OCI-LY3 (cell line): ENCODE measurements around the gene MACROD1.

Experiments used
- H2AFZ ChIP-seq: fragments of 200-600, 300-600 bp; shearing (Covaris generic); 2 replicates; pipeline ENCODE4 v1.6.0; 2014; ENCODE audit warnings: antibody characterized with exemption, low read depth, low read length
- H3K27ac ChIP-seq: fragments of 200-600, 300-600 bp; sonication (generic); 2 replicates; pipeline ENCODE4 v1.5.1; 2014; ENCODE audit warnings: mild to moderate bottlenecking, low read length, moderate library complexity, mixed read lengths
- H3K27me3 ChIP-seq: fragments of 200-600, 300-600 bp; sonication (generic); 2 replicates; pipeline ENCODE4 v1.6.1; 2014; ENCODE audit warnings: low read depth, low read length, mixed read lengths
- H3K36me3 ChIP-seq: fragments of 200-600, 300-600 bp; sonication (generic); replicated peaks from 2 replicates; pipeline ENCODE3; 2014; ENCODE audit warnings: low read depth, low read length, mixed read lengths
- H3K4me1 ChIP-seq: fragments of 300-600, 200-600 bp; sonication (generic); 2 replicates; pipeline ENCODE4 v1.6.1; 2014; ENCODE audit warnings: low read length, mixed read lengths
- H3K4me2 ChIP-seq: fragments of 200-600, 300-600 bp; sonication (generic); 2 replicates; pipeline ENCODE4 v1.6.1; 2014; ENCODE audit warnings: low read length, mixed read lengths
- H3K4me3 ChIP-seq: fragments of 300-600, 200-600 bp; sonication (generic); 2 replicates; pipeline ENCODE4 v1.5.1; 2014; ENCODE audit warnings: antibody characterized with exemption, mild to moderate bottlenecking, low read length, moderate library complexity
- H3K79me2 ChIP-seq: fragments of 300-600, 200-600 bp; shearing (Covaris generic); 2 replicates; pipeline ENCODE4 v1.6.1; 2014; ENCODE audit warnings: mild to moderate bottlenecking, low read length, mixed read lengths
- H3K9ac ChIP-seq: fragments of 300-600, 200-600 bp; shearing (Covaris generic); 2 replicates; pipeline ENCODE4 v1.6.0; 2014; ENCODE audit warnings: mild to moderate bottlenecking, low read length, moderate library complexity
- H3K9me3 ChIP-seq: fragments of 200-600, 300-600 bp; shearing (Covaris generic); 2 replicates; pipeline ENCODE4 v1.6.1; 2014; ENCODE audit warnings: low read length, mixed read lengths; ENCODE audit not compliant: insufficient read depth
- H4K20me1 ChIP-seq: fragments of 200-600, 300-600 bp; sonication (generic); 2 replicates; pipeline ENCODE4 v1.6.1; 2016; ENCODE audit warnings: low read length, mixed read lengths; ENCODE audit not compliant: insufficient read depth
- EZH2phosphoT487 ChIP-seq: fragments of 200-600 bp; shearing (Covaris generic); IDR thresholded peaks from 2 replicates; pipeline ENCODE4 v1.6.1; 2018; ENCODE audit warnings: antibody characterized with exemption, mixed run types, low read depth
- TF ChIP-seq, protein P1 (sequence below): fragments of 200-600, 300-600 bp; sonication (generic); IDR thresholded peaks from 2 replicates; pipeline ENCODE4 v1.5.1; 2014; ENCODE audit warnings: antibody characterized with exemption, low read length, low read depth

Gene MACROD1

GRCh38 chr11:64144587-64145472 is 21.1 kb downstream of the MACROD1 start:
- H3K27ac ChIP-seq, result no peak overlapping the region
- TF ChIP-seq EZH2phosphoT487, result no peak
- TF ChIP-seq, protein P1, sequence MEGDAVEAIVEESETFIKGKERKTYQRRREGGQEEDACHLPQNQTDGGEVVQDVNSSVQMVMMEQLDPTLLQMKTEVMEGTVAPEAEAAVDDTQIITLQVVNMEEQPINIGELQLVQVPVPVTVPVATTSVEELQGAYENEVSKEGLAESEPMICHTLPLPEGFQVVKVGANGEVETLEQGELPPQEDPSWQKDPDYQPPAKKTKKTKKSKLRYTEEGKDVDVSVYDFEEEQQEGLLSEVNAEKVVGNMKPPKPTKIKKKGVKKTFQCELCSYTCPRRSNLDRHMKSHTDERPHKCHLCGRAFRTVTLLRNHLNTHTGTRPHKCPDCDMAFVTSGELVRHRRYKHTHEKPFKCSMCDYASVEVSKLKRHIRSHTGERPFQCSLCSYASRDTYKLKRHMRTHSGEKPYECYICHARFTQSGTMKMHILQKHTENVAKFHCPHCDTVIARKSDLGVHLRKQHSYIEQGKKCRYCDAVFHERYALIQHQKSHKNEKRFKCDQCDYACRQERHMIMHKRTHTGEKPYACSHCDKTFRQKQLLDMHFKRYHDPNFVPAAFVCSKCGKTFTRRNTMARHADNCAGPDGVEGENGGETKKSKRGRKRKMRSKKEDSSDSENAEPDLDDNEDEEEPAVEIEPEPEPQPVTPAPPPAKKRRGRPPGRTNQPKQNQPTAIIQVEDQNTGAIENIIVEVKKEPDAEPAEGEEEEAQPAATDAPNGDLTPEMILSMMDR, result no peak

GRCh38 chr11:64141081-64141783 is 24.7 kb downstream of the MACROD1 start:
- peaks cover 6% of the 10 kb centered on the region; the same call in 1 of the 2 replicates for H4K20me1 ChIP-seq
- no peaks in the 10 kb centered on the region for H3K79me2 ChIP-seq
- no peaks in the 10 kb centered on the region for H3K36me3 ChIP-seq
- H2AFZ ChIP-seq, result no peak overlapping the region
- H3K4me1 ChIP-seq, result peaks cover 21% of the 10 kb centered on the region
- no peaks in the 10 kb centered on the region for H3K27me3 ChIP-seq
- no peak overlapping the region for H3K27ac ChIP-seq
- no peaks in the 10 kb centered on the region for H3K9me3 ChIP-seq
- no peak overlapping the region for H3K4me2 ChIP-seq
- TF ChIP-seq EZH2phosphoT487, result no peak
- no peak overlapping the region for H3K9ac ChIP-seq
- H3K4me3 ChIP-seq, result no peak overlapping the region

More at GRCh38 chr11:64144587-64145472, 21.1 kb downstream of the MACROD1 start:
- Histone ChIP-seq H3K9ac (no peak overlapping the region), H2AFZ (no peak overlapping the region), H3K27me3 (no peaks in the 10 kb centered on the region), H3K4me3 (no peak overlapping the region), H3K4me1 (peaks cover 15% of the 10 kb centered on the region), H3K36me3 (no peaks in the 10 kb centered on the region), H4K20me1 (no peaks in the 10 kb centered on the region), H3K4me2 (no peak overlapping the region), H3K79me2 (no peaks in the 10 kb centered on the region), H3K9me3 (no peaks in the 10 kb centered on the region)

DNA sequence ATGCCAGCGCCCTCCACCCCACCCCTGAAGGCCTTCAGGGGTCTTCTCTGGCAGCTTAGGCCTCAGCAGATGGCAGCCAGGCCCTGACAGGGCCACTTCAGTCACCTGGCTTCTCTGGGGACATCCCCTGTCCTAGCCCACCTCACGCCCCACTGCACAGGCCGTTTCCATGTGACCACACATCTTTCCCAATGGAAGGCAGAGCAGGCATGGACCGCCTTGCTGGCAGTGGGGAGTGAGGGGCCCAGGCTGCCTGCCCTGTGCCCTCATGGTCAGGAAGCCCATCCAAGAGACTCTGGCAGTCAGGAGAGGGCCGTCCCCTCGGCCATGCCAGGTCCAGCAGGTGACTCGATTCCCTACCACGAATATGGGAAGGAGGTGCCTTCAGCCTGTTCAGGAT is 25.8 kb downstream of the MACROD1 start:
- Histone ChIP-seq H3K36me3 (no peaks in the 10 kb centered on the region), H3K4me2 (no peak overlapping the region), H3K4me1 (peaks cover 21% of the 10 kb centered on the region), H4K20me1 (peaks cover 6% of the 10 kb centered on the region; the same call in 1 of the 2 replicates), H3K9ac (no peak overlapping the region), H3K27me3 (no peaks in the 10 kb centered on the region), H3K79me2 (no peaks in the 10 kb centered on the region), H3K27ac (no peak overlapping the region), H3K4me3 (no peak overlapping the region), H2AFZ (no peak overlapping the region), H3K9me3 (no peaks in the 10 kb centered on the region)
- TF ChIP-seq, protein P1, result no peak
- no peak for TF ChIP-seq EZH2phosphoT487

DNA sequence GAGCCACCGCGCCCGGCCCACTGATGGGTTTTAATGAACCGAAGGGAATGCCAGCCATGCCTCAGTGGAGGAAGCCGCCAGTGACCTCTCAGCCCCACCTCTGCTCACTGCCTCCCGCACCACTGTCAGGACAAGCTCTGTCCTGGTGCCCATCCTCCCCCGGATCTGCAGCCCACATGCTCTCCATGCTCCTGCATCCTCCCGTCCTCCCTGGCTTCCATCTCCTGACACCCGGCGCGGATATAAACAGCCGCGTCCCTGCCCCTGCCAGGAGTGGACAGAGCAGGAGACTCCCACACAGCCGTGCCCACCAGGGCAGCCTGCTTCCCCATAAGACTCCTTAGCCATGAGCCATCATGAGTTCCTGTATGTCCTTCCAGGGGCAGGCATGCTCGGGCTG is 26.9 kb downstream of the MACROD1 start:
- H4K20me1 ChIP-seq, result peaks cover 6% of the 10 kb centered on the region
- no peak overlapping the region for H3K27ac ChIP-seq
- TF ChIP-seq EZH2phosphoT487, result no peak
- TF ChIP-seq, protein P1, result no peak
- H3K4me1 ChIP-seq, result peaks cover 20% of the 10 kb centered on the region
- H2AFZ ChIP-seq, result no peak overlapping the region
- no peaks in the 10 kb centered on the region for H3K79me2 ChIP-seq
- H3K9ac ChIP-seq, result no peak overlapping the region
- H3K4me2 ChIP-seq, result no peak overlapping the region
- no peak overlapping the region for H3K4me3 ChIP-seq
- no peaks in the 10 kb centered on the region for H3K9me3 ChIP-seq
- H3K27me3 ChIP-seq, result no peaks in the 10 kb centered on the region
- no peaks in the 10 kb centered on the region for H3K36me3 ChIP-seq
